DOHH2 (cell line): ENCODE data around the gene LLGL1.

Experiments
- H3F3A ChIP-seq: fragments of 200-600 bp; sonication (generic), shearing (Covaris generic); 2 replicates; pipeline ENCODE4 v1.6.0; 2016; ENCODE audit warnings: antibody characterized with exemption, mild to moderate bottlenecking; ENCODE audit not compliant: control insufficient read depth, insufficient read depth
- H3K27ac ChIP-seq: fragments of 200-600 bp; sonication (generic); 2 replicates; pipeline ENCODE4 v1.5.1; 2014; ENCODE audit warnings: low read depth, mild to moderate bottlenecking, low read length, moderate library complexity
- H3K27me3 ChIP-seq: fragments of 200-600 bp; sonication (generic); 2 replicates; pipeline ENCODE4 v1.6.1; 2014; ENCODE audit warnings: mild to moderate bottlenecking, low read length, mixed read lengths; ENCODE audit not compliant: control insufficient read depth
- H3K36me3 ChIP-seq: fragments of 200-600 bp; sonication (generic); 2 replicates; pipeline ENCODE4 v1.6.1; 2014; ENCODE audit warnings: mild to moderate bottlenecking, low read length, moderate library complexity, mixed read lengths; ENCODE audit not compliant: control insufficient read depth
- H3K4me1 ChIP-seq: fragments of 200-600 bp; sonication (generic); 2 replicates; pipeline ENCODE4 v1.6.1; 2014; ENCODE audit warnings: mild to moderate bottlenecking, low read length, mixed read lengths; ENCODE audit not compliant: control insufficient read depth
- H3K4me2 ChIP-seq: fragments of 200-600 bp; sonication (generic); 2 replicates; pipeline ENCODE4 v1.6.0; 2014; ENCODE audit warnings: mild to moderate bottlenecking, low read length, moderate library complexity
- H3K4me3 ChIP-seq: fragments of 200-600 bp; sonication (generic); 2 replicates; pipeline ENCODE4 v1.5.1; 2014; ENCODE audit warnings: mild to moderate bottlenecking, low read length, mixed read lengths
- H3K79me2 ChIP-seq: fragments of 200-600 bp; sonication (generic); 2 replicates; pipeline ENCODE4 v1.6.1; 2014; ENCODE audit warnings: mild to moderate bottlenecking, low read length, mixed read lengths; ENCODE audit not compliant: control insufficient read depth
- H3K9me2 ChIP-seq: fragments of 200-600 bp; sonication (generic); replicated peaks from 2 replicates; pipeline ENCODE4 v1.6.1; 2014; ENCODE audit warnings: mild to moderate bottlenecking, low read length, mixed read lengths; ENCODE audit not compliant: control insufficient read depth
- H3K9me3 ChIP-seq: fragments of 200-600 bp; sonication (generic); 2 replicates; pipeline ENCODE4 v1.6.1; 2014; ENCODE audit warnings: antibody characterized with exemption, low read length, mixed read lengths; ENCODE audit not compliant: control insufficient read depth, insufficient read depth
- H4K20me1 ChIP-seq: fragments of 200-600 bp; sonication (generic); 2 replicates; pipeline ENCODE4 v1.6.0; 2014; ENCODE audit warnings: low read depth, mild to moderate bottlenecking, antibody characterized with exemption, low read length, moderate library complexity; ENCODE audit not compliant: control insufficient read depth, insufficient read depth
- CTCF ChIP-seq: fragments of 200-600 bp; sonication (generic); IDR thresholded peaks from one replicate; pipeline ENCODE4 v1.5.1; 2014; ENCODE audit warnings: antibody characterized with exemption, mild to moderate bottlenecking, low read depth, low read length; ENCODE audit not compliant: poor library complexity, severe bottlenecking
- EZH2phosphoT487 ChIP-seq: fragments of 200-600 bp; sonication (generic); IDR thresholded peaks from 2 replicates; pipeline ENCODE4 v1.6.1; 2017; ENCODE audit warnings: borderline replicate concordance, mild to moderate bottlenecking, antibody characterized with exemption, low read length, moderate library complexity, mixed read lengths

Gene LLGL1

GRCh38 chr17:18237461-18237860 is 12.0 kb downstream of the LLGL1 start:
- no peak overlapping the region for H3K4me2 ChIP-seq
- no peaks in the 10 kb centered on the region for H3K27me3 ChIP-seq
- no peak overlapping the region for H3K4me3 ChIP-seq
- no peaks in the 10 kb centered on the region for H3K4me1 ChIP-seq
- no peak overlapping the region for H3K27ac ChIP-seq
- H3K36me3 ChIP-seq: no peaks in the 10 kb centered on the region; the same call in 1 of the 2 replicates
- no peaks in the 10 kb centered on the region for H3K79me2 ChIP-seq
- TF ChIP-seq CTCF: no peak
- TF ChIP-seq EZH2phosphoT487: no peak
- no peaks in the 10 kb centered on the region for H3F3A ChIP-seq
- H3K9me3 ChIP-seq: no peaks in the 10 kb centered on the region
- no peaks in the 10 kb centered on the region for H3K9me2 ChIP-seq
- no peaks in the 10 kb centered on the region for H4K20me1 ChIP-seq

GRCh38 chr17:18238299-18238698 is 12.9 kb downstream of the LLGL1 start:
- no peak for TF ChIP-seq EZH2phosphoT487
- TF ChIP-seq CTCF: no peak
- H3K36me3 ChIP-seq: peaks cover 2% of the 10 kb centered on the region; the same call in 1 of the 2 replicates
- H3K4me1 ChIP-seq: no peaks in the 10 kb centered on the region

GRCh38 chr17:18240449-18240848 is 15.0 kb downstream of the LLGL1 start:
- Histone ChIP-seq H3K79me2 (no peaks in the 10 kb centered on the region), H3K4me3 (no peak overlapping the region), H3K27me3 (no peaks in the 10 kb centered on the region), H3K27ac (no peak overlapping the region), H3K4me2 (no peak overlapping the region), H3K9me3 (no peaks in the 10 kb centered on the region), H3F3A (no peaks in the 10 kb centered on the region), H3K36me3 (peaks cover 10% of the 10 kb centered on the region), H3K9me2 (no peaks in the 10 kb centered on the region), H3K4me1 (no peaks in the 10 kb centered on the region), H4K20me1 (no peaks in the 10 kb centered on the region)
- TF ChIP-seq EZH2phosphoT487 (no peak), CTCF (no peak)

More at GRCh38 chr17:18238299-18238698, 12.9 kb downstream of the LLGL1 start:
- no peak overlapping the region for H3K27ac ChIP-seq
- no peaks in the 10 kb centered on the region for H4K20me1 ChIP-seq
- no peak overlapping the region for H3K4me2 ChIP-seq
- H3K9me3 ChIP-seq: no peaks in the 10 kb centered on the region
- no peaks in the 10 kb centered on the region for H3K9me2 ChIP-seq
- no peaks in the 10 kb centered on the region for H3K27me3 ChIP-seq
- no peak overlapping the region for H3K4me3 ChIP-seq
- no peaks in the 10 kb centered on the region for H3F3A ChIP-seq
- H3K79me2 ChIP-seq: no peaks in the 10 kb centered on the region
